SH-SY5Y (cell line): ENCODE data around the gene LGALS16.

Source experiments
- GATA2 ChIP-seq: IDR thresholded peaks from 2 replicates; pipeline ENCODE4 v1.6.1; 2011; ENCODE audit warnings: mild to moderate bottlenecking, low read depth, low read length
- GATA3 ChIP-seq: IDR thresholded peaks from 2 replicates; pipeline ENCODE4 v1.6.1; 2011; ENCODE audit warnings: low read depth, mild to moderate bottlenecking, low read length, moderate library complexity

DNA sequence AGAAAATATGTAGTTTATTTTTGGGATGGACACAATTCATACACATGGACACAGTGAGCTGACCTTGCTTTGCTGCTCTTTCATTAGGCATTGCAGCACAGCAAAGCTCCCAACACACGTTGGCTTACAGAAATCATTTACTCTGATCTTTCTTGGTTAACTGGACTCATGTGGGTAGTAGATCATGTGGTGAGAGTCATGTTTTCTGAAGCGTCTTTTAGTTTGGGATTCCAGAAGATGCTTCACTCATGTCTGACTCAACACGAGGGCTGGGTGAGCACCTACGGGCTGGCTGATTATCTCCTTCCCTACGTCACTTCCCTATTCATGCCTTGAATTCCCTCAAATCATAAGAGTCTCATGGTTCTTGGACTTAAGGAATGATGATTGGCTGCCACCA, 12.1 kb upstream of the LGALS16 start:
- TF ChIP-seq GATA3 (no peak), GATA2 (no peak)
